ENCODE measurements around the gene ATP6AP2.

DNA sequence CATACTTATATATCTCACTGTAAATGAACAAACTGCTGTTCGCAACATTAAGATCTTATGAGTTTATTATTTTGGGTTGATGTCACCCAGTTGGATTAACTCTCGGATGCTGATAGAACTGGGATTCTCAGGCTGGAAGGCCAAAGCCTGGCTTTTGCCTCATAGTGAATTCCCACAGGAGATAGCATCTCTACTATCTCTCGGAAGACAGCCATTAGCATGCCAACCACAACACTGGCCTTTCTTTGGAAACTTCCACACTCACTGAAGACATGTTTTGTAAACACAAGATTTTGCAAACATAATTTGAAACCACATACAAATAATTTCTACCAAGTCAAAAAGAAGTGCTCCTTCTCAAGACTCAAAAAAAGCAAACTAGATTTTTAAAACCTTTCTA lies 4.5 kb upstream of the ATP6AP2 start:
- TF ChIP-seq CTCF (conservative IDR thresholded peaks at IDR 0.05; ENCODE audit: low read depth, low read length) (no peak), RAD21 (IDR thresholded peaks at IDR 0.05; ENCODE audit: low read length) (no peak), FOS (IDR thresholded peaks at IDR 0.05; ENCODE audit: low read depth, low read length) (no peak), CEBPB (IDR thresholded peaks at IDR 0.05; ENCODE audit: low read depth, low read length) (no peak), MXI1 (IDR thresholded peaks at IDR 0.05; ENCODE audit: borderline replicate concordance, low read depth, low read length) (no peak), POLR2A (IDR thresholded peaks at IDR 0.05; ENCODE audit: low read depth, low read length) (no peak), RCOR1 (IDR thresholded peaks at IDR 0.05; ENCODE audit: insufficient replicate concordance, low read length) (no peak), USF2 (IDR thresholded peaks at IDR 0.05; ENCODE audit: low read depth, low read length) (no peak), BHLHE40 (IDR thresholded peaks at IDR 0.05; ENCODE audit: low read depth, low read length) (no peak), NFE2L2 (IDR thresholded peaks at IDR 0.05; ENCODE audit: low read depth, low read length) (no peak), RFX5 (IDR thresholded peaks at IDR 0.05; ENCODE audit: low read depth, low read length) (no peak), MAFK (IDR thresholded peaks at IDR 0.05; ENCODE audit: low read depth, low read length) (no peak)
- TF ChIP-seq, protein P1, sequence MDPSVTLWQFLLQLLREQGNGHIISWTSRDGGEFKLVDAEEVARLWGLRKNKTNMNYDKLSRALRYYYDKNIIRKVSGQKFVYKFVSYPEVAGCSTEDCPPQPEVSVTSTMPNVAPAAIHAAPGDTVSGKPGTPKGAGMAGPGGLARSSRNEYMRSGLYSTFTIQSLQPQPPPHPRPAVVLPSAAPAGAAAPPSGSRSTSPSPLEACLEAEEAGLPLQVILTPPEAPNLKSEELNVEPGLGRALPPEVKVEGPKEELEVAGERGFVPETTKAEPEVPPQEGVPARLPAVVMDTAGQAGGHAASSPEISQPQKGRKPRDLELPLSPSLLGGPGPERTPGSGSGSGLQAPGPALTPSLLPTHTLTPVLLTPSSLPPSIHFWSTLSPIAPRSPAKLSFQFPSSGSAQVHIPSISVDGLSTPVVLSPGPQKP (IDR thresholded peaks at IDR 0.05; ENCODE audit: borderline replicate concordance, low read depth, low read length) = no peak

All from IMR-90 (cell line).